Dermis blood vessel endothelial cell (primary cell): ENCODE results near the gene SNX8. TPM values are rescaled to one million over a fixed set of nuclear protein-coding genes. Genes with fewer than 3 reads are reported as not detected.
"Not testable (repeated sequence)": the region's sequence is repeated elsewhere in the genome, so short reads cannot be mapped to it uniquely, and the experiment has no call there.

Experiments
- DNase-seq: peaks from one replicate; pipeline ENCODE4 v3.0.0; 2010
- total RNA-seq: library from RNA; depleted of rRNA; stranded (reverse); fragments of >200 nt; gene quantifications from 2 replicates; pipeline ENCODE4 v1.2.3, GENCODE V29; 2014

SNX8 gene
- total RNA-seq = 9.4 and 18.5 TPM in 2 replicates

- peak; percentile 93 for DNase-seq
These were observed at the start of gene SNX8 for GRCh38 chr7:2314209-2314955. Gene SNX8 (minus strand): TSS chr7:2314441. CDS start chr7:2314421, 20 bp downstream.

- no peak for DNase-seq
These were observed 48.3 kb upstream of the SNX8 start for GRCh38 chr7:2362385-2363088.

- no peak for DNase-seq
These were observed 46.6 kb upstream of the SNX8 start for GRCh38 chr7:2360796-2361195.

DNA sequence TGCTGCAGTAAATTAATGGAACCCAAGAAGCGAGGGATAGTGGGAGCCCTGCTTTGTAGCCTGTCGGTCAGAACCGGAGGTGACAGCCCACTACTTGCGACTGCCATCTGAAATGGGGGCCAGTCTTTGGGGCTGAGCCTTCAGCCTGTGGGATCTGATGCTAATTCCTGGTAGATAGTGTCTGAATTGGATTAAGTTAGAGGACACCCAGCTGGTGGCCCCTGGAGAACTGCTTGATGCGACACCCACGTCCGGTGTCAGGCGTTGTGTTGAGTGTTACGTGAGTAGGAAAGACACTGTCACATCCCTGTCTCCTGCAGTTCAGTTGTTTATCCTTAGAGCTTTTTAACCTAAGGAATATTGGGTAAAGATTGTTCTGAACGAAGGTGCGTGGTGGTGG, 45.4 kb upstream of the SNX8 start:
- no peak for DNase-seq

DNA sequence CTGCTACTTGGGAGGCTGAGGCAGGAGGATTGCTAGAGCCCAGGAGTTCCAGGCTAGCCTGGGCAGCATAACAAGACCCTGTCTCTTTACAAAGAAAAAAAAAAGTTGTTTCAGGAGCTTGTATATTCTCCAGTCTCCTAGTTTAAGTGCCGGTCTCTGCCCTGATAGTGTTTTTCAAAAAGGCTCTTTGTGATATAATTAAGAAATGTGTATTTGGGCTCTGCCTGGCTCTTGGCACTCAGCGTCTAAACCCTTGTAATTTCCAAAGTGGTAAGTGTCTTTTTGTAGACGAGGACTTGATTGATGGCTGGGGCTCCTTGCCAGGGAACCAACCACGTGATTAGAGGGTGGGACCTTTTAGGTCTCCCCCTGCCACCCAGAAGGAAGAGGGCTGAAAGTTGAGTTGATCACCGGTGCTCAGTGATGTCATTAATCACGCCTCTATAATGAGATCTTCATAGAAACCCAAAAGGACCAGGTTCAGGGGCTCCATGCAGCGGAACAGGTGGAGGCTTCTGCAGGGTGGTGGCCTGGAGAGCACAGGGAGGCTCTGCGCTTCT, 44.8 kb upstream of the SNX8 start:
- no peak for DNase-seq

DNA sequence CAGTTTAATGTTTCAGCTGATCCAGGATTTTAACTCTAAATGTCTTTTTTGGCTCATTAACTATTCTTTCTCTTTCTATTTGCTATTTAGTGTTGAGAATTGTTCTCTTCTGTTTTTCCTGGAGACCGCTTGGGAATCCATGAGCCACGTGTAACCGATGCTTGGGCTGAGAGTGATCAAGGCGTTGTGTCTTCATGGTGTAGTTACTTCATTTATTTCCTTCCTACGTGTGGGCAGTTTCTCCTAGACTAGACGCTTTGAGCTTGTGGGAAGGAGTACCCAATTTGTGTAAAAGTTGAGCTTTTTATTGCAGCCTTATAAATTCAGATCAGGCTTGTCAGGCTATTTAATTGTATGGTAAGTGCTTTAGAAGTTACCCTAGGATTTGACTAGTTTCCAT, 43.3 kb upstream of the SNX8 start:
- DNase-seq = no peak

DNA sequence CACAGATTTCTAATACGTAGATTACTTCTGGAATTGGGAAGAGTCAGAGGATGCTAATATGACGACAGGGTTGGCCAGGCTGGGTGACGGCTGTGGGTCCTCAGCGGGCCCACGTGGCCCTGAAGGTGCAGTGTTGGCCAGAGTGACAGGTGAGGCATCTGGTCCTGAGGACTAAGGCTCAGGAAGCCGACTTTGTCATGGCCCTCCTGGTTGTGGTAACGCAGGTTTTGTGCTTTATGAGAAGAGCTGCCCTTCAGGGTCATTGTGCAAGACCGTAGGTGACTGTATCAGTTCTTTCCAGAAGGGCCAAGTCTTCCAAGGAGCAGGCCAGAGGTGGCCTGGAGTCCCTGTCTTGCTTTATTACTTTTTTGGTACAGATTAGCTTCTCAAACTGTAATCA, 42.9 kb upstream of the SNX8 start:
- DNase-seq = no peak

DNA sequence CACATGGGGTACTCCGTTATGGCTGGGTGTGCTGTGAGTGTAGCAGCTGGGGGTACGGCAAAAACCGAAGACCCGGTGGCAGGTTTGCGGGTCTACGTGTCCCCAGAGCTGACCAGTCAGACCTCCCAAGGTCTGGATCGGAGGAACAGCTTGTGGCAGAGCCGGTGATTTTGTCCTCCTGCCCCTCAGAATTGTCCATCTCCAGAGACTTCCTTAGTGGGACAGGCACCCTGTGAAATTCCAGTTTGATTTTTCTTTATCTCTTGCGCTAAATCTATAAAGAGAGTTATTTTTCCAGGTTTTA, 41.4 kb upstream of the SNX8 start:
- DNase-seq = no peak

DNA sequence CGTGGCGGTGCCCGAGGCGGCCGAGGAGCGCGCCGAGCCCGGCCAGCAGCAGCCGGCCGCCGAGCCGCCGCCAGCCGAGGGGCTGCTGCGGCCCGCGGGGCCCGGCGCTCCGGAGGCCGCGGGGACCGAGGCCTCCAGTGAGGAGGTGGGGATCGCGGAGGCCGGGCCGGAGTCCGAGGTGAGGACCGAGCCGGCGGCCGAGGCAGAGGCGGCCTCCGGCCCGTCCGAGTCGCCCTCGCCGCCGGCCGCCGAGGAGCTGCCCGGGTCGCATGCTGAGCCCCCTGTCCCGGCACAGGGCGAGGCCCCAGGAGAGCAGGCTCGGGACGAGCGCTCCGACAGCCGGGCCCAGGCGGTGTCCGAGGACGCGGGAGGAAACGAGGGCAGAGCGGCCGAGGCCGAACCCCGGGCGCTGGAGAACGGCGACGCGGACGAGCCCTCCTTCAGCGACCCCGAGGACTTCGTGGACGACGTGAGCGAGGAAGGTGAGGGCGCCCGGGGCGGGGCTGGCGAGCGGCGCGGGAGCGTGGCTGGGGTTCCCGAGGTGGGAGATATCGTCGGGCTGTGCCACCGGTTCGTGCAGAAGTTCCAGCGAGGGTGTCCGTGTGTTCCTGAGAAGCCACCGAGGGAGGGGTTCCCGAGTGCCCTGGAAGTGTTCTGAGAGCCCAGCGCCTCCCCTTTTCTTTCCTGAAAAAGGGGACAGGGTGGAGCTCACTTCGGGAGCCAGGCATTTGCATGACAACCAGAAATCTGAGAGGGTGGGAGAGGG, 40.9 kb upstream of the SNX8 start:
- DNase-seq = peak; percentile 42

DNA sequence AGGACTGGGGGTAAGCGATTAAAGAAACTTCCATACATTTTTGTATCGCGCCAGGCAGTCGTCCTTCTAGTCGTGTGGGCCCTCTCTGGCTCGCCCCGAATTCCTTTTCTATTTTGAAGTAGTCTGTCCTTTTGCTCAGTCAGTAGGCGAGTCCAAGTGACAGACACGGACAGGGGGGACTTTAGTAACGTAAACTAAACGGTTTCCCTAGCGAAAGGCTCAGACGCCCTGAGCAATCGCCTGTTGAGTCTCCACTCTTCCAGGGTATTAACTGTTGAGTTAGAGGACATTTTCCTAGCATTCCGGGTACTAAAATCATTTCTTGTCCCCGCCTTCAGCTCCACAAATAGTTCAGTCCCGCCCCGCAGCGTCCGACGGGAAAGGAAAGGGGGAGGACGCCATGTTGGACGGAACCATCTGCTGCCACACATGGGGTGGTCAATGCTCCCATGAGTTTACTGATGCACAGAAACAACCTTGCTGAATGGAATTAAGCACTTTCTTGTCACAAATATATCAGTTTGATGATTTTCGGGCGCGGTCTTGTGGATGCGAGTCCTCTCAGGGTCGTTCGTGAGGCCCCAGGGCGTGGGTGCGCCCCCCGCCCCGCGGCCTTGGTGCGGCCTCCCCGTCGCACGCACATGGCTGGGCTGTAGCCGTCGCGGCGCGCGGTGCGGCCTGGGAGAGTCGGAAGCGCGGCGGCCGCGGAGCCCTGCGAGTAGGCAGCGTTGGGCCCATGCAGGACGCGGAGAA, 40.1 kb upstream of the SNX8 start, which contains the start of gene EIF3B:
TSS of gene EIF3B (plus strand) at position 642 of the 753 bp plus-strand sequence. CDS start at position 737, 95 bp downstream.
- peak; percentile 95 for DNase-seq

- DNase-seq = peak; percentile 93
These were observed 39.6 kb upstream of the SNX8 start for GRCh38 chr7:2353936-2354185.

DNA sequence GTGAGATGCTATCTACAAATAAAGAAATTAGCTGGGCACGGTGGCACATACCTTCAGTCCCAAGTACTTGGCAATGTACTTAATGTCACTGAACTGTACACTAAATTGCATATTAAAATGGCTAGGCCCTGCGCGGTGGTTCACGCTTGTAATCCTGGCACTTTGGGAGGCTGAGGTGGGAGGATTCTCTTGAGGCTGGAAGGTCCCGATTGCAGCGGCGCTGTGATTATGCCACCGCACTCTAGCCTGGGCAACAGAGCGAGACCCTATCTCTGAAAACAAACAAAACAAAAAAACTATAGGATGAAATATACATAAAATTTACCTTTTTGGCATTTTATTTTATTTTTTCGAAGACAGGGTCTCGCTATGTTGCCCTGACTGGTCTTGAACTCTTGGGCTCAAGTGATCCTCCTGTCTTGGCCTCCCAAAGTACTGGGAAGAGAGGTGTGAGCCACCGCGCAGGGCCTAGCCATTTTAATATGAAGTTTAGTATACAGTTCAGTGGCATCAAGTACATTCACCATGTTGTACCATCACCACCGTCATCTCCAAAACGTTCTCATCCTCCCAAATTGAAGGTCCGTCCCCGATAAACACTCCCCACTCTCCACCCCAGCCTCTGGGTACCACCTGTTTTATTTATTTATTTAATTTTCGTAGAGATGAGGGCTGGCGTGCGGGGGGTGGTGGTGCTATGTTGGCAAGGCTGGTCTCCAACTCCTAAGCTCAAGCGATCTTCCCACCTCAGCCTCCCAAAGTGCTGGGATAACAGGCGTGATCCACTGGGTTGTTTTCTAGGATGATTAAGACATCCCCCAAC, 39.1 kb upstream of the SNX8 start:
- DNase-seq = no peak

GRCh38 chr7:2350861-2351260, 36.6 kb upstream of the SNX8 start:
- DNase-seq = no peak

- DNase-seq = no peak
These were observed 35.8 kb upstream of the SNX8 start for GRCh38 chr7:2350055-2350454.

DNA sequence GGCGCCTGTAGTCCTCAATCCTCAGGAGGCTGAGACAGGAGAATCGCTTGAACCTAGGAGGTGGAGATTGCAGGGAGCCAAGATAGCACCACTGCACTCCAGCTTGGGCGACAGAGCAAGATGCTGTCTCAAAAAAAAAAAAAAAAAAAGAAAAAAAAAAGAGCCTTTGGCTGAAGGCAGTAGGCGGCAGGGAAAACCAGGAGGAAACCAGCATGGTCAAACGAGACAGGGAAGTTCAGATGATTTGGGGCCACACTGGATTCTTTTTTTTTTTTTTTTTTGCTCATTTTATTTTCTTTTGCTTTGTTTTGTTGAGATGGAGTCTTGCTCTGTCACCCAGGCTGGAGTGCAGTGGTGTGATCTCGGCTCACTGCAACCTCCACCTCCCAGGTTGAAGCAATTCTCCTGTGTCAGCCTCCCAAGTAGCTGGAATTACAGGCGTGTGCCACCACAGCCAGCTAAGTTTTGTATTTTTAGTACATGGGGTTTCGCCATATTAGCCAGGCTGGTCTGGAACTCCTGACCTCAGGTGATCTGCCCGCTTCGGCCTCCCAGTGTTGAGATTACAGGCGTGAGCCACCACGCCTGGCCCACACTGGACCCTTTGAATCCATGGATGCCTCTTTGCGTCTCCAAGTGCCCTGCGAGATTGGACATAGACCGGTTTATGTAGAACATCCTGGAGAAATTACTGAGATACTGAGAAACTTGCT, 33.3 kb upstream of the SNX8 start:
- not testable (repeated sequence) for DNase-seq

DNA sequence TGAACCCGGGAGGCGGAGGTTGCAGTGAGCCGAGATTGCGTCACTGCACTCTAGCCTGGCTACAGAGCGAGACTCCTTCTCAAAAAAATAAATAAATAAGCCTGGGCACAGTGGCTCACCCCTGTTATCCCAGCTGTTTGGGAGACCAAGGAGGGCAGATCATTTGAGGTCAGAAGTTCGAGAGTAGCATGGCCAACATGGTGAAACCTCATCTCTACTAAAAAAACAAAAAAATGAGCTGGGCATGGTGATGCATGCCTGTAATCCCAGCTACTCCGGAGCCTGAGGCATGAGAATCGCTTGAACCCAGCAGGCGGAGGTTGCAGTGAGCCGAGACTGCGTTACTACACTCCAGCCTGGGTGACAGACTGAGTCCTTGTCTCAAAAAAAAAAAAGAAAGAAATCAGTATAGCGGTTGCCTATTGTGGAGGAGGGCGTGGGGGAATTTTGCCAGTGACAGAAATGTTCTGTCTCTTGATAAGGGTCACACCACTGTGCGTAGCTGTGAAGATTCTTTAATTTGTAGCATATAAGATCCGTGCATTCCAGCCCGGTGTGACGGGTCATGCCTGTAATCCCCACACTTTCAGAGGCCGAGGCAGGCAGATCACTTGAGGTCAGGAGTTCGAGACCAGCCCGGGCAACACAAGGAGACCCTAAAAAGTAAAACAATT, 22.5 kb upstream of the SNX8 start:
- no peak for DNase-seq

- DNase-seq = not testable (repeated sequence)
These were observed 18.5 kb upstream of the SNX8 start for GRCh38 chr7:2332606-2333231.

DNA sequence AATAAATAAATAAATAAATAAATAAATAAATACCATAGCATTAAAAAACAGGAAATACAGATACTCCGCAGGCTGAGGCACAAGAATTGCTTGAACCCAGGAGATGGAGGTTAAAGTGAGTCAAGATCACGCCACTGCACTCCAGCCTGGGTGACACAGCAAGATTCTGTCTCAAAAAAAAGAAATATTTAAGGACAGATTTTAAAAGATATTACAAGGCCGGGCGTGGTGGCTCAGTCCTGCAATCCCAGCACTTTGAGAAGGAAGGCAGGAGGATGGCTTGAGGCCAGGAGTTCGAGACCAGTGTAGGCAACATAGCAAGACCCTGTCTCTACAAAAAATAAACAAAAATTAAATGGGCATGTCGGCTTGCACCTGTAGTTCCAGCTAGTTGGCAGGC, 17.5 kb upstream of the SNX8 start:
- DNase-seq = no peak

DNA sequence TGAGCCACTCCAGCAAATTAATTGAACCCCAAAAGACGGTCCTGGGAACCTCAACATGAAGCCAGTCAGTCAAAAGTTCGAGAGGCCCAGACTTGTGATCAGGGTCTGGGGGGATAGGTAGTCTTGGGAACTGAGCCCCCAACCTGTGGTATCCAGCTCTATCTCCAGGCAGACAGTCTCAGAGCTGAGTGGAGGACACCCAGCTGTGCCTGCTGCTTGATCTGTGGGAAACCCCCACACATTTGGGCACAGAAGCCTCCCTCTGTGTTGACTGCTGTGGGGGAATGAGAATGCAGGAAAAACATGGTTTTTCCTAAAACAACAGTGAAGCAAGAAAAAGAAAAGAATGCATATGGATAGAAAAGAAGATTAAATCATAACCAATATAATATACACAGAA, 16.3 kb upstream of the SNX8 start:
- no peak for DNase-seq

DNA sequence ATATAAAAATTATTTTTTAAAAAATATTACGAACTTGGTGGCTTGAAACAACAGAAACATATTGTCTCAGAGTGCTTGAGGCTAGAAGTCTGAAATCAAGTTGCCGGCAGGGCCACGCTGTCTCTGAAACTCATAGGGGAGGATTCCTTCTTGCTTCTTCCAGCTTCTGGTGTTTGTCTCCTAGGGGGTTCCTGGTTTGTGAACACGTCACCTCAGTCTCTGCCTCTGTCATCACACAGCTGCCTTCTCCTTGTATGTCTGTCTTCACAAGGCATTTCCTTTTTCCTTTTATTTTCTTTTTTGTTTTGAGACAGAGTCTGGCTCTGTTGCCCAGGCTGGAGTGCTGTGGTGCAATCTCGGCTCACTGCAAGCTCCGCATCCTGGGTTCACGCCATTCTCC, 12.7 kb upstream of the SNX8 start:
- DNase-seq = peak; percentile 25
